HepG2 (cell line): ENCODE results near the gene GPR62. TPM values are rescaled to one million over a fixed set of nuclear protein-coding genes. Genes with fewer than 3 reads are reported as not detected.

Experiments
- HDAC1 ChIP-seq: sonication (generic); formaldehyde crosslinking; IDR thresholded peaks from 2 replicates; pipeline ENCODE4 v1.5.1; 2020; ENCODE audit warnings: mild to moderate bottlenecking, missing genetic modification reagents
- NFRKB ChIP-seq: fragments of 450-650 bp; IDR thresholded peaks from 2 replicates; pipeline ENCODE4 v1.6.1; 2017
- NR2F6 ChIP-seq, 2 experiments: IDR thresholded peaks; 2 replicates each; pipeline ENCODE4 v1.6.1; 2016; ENCODE audit warnings: antibody characterized with exemption in 1 of 2, mild to moderate bottlenecking in 1 of 2
- PRDM10 ChIP-seq: sonication (generic); formaldehyde crosslinking; IDR thresholded peaks from 2 replicates; pipeline ENCODE4 v1.4.0; 2020; ENCODE audit warnings: low read depth, missing genetic modification reagents
- SALL1 ChIP-seq: sonication (generic); formaldehyde crosslinking; IDR thresholded peaks from 2 replicates; pipeline ENCODE4 v1.8.0; 2022; ENCODE audit warnings: mild to moderate bottlenecking, missing genetic modification reagents
- SAP130 ChIP-seq: IDR thresholded peaks from 2 replicates; pipeline ENCODE4 v1.6.1; 2016; ENCODE audit warnings: low read depth
- SIN3A ChIP-seq: IDR thresholded peaks from 2 replicates; pipeline ENCODE4 v1.6.1; 2011; ENCODE audit warnings: low read depth, mild to moderate bottlenecking, control low read depth, low read length, borderline replicate concordance
- SNAPC4 ChIP-seq: sonication (generic); formaldehyde crosslinking; IDR thresholded peaks from 2 replicates; pipeline ENCODE4 v1.4.0; 2020; ENCODE audit warnings: mild to moderate bottlenecking, missing genetic modification reagents
- SOX13 ChIP-seq, 3 experiments: fragments of 450-650 bp in 1 of 3; sonication (generic) in 1 of 3; formaldehyde crosslinking in 1 of 3; IDR thresholded peaks in 2 of 3; conservative IDR thresholded peaks in 1 of 3; 2 replicates each; pipeline versions ENCODE4 v1.5.0 to v1.6.1; 2016 to 2020; ENCODE audit warnings: antibody characterized with exemption in 1 of 3, mild to moderate bottlenecking in 1 of 3, missing compliant biosample characterization in 1 of 3, missing genetic modification reagents in 1 of 3, moderate library complexity in 1 of 3
- TAF1 ChIP-seq: sonication (generic); formaldehyde crosslinking; IDR thresholded peaks from 2 replicates; pipeline ENCODE4 v1.4.0; 2020; ENCODE audit warnings: missing genetic modification reagents
- ZFP1 ChIP-seq: IDR thresholded peaks from 2 replicates; pipeline ENCODE4 v1.6.1; 2016
- ZFYVE20 ChIP-seq: sonication (generic); formaldehyde crosslinking; IDR thresholded peaks from 2 replicates; pipeline ENCODE4 v1.8.0; 2023; ENCODE audit warnings: low read depth, mild to moderate bottlenecking, moderate library complexity, missing genetic modification reagents, borderline replicate concordance
- ZMYM2 ChIP-seq: sonication (generic); formaldehyde crosslinking; IDR thresholded peaks from 2 replicates; pipeline ENCODE4 v1.8.0; 2022; ENCODE audit warnings: mild to moderate bottlenecking, missing genetic modification reagents
- ZNF414 ChIP-seq: sonication (generic); formaldehyde crosslinking; IDR thresholded peaks from 2 replicates; pipeline ENCODE4 v1.5.0; 2020; ENCODE audit warnings: missing genetic modification reagents
- ZNF431 ChIP-seq: sonication (generic); formaldehyde crosslinking; IDR thresholded peaks from 2 replicates; pipeline ENCODE4 v1.9.0; 2022; ENCODE audit warnings: missing genetic modification reagents, low read depth, mild to moderate bottlenecking, borderline replicate concordance
- ZNF552 ChIP-seq: sonication (generic); formaldehyde crosslinking; IDR thresholded peaks from 2 replicates; pipeline ENCODE4 v1.9.0; 2022; ENCODE audit warnings: missing genetic modification reagents, mild to moderate bottlenecking, borderline replicate concordance
- ZNF576 ChIP-seq: sonication (generic); formaldehyde crosslinking; IDR thresholded peaks from 2 replicates; pipeline ENCODE4 v1.4.0; 2020; ENCODE audit warnings: mild to moderate bottlenecking, missing genetic modification reagents
- ZNF629 ChIP-seq: sonication (generic); formaldehyde crosslinking; conservative IDR thresholded peaks from 2 replicates; pipeline ENCODE4 v1.5.0; 2020; ENCODE audit warnings: missing genetic modification reagents
- ZSCAN31 ChIP-seq: sonication (generic); formaldehyde crosslinking; IDR thresholded peaks from 2 replicates; pipeline ENCODE4 v1.5.0; 2020; ENCODE audit warnings: low read depth, mild to moderate bottlenecking, missing genetic modification reagents
- polyA plus RNA-seq, 8 experiments: library from polyadenylated mRNA; depleted of rRNA in 3 of 8; stranded (reverse) in 7 of 8; unstranded in 1 of 8; fragments of >200 nt; fragmentation: Illumina TruSeq in 4 of 8; extraction: Trizol in 4 of 8; gene quantifications; 2 replicates each; pipeline versions ENCODE4 v1.2.1 to v1.2.3, GENCODE V29; 2011 to 2016; ENCODE audit warnings: low read depth in 4 of 8, missing spikeins in 1 of 8, mixed read lengths in 1 of 8; ENCODE audit not compliant: insufficient read depth in 1 of 8
- total RNA-seq, 5 experiments: library from RNA; depleted of rRNA; stranded (reverse); fragments of >200 nt; fragmentation: Illumina TruSeq; extraction: Trizol; gene quantifications; 2 replicates each; pipeline ENCODE4 v1.2.3, GENCODE V29; 2016; ENCODE audit warnings: low read depth in 1 of 5

GPR62 gene
- total and polyA plus RNA-seq, 2 of the 13 experiments (the other 11 are each of a cell fraction or from before 2014, with no cell fraction given), result not detected

GRCh38 chr3:51941798-51942602 lies 13.2 kb upstream of the GPR62 start, which contains the start of the genes PARP3 and RRP9 (continued):
- TF ChIP-seq TAF1 (CRISPR knock-in tag) (peak; percentile 82), ZNF552 (CRISPR knock-in tag) (peak; percentile 67; the same call in 1 of the 2 replicates), HDAC1 (CRISPR knock-in tag) (peak; percentile 84), ZSCAN31 (CRISPR knock-in tag) (peak; percentile 97), ZMYM2 (CRISPR knock-in tag) (no peak), ZNF576 (CRISPR knock-in tag) (no peak; the same call in 1 of the 2 replicates), SAP130 (CRISPR knock-in tag) (peak; percentile 98), NFRKB (no peak), NR2F6 (IDR thresholded peaks at IDR 0.05) (no peak; the same call in 1 of the 2 replicates), NR2F6 (CRISPR knock-in tag; IDR thresholded peaks at IDR 0.05) (peak; percentile 74), ZNF414 (CRISPR knock-in tag) (0 out of 2 replicates have a peak, but pooled peaks have one; percentile 22), ZFYVE20 (CRISPR knock-in tag) (0 out of 2 replicates have a peak, but pooled peaks have one; percentile 59), PRDM10 (peak; percentile 77), SALL1 (peak; percentile 76), SIN3A (peak; percentile 97), SOX13 (IDR thresholded peaks at IDR 0.05) (no peak), SOX13 (CRISPR knock-in tag; conservative IDR thresholded peaks at IDR 0.05 in 1 of 2, IDR thresholded peaks at IDR 0.05 in 1 of 2) (peak in 1 of 2 experiments; percentile 55; a peak in 2 of 4 replicates), ZFP1 (CRISPR knock-in tag) (no peak), ZNF431 (CRISPR knock-in tag) (no peak; the same call in 1 of the 2 replicates), ZNF629 (CRISPR knock-in tag) (peak; percentile 18; the same call in 1 of the 2 replicates), SNAPC4 (CRISPR knock-in tag) (peak; percentile 80)
